HG03066 (cell line): ENCODE data around the gene MRPL17.
A peak's percentile ranks its signal among the peaks of the same experiment; 100 is the strongest.
"Not testable (repeated sequence)": the region's sequence is repeated elsewhere in the genome, so short reads cannot be mapped to it uniquely, and the experiment has no call there.

ENCODE experiments used
- ATAC-seq: cut with Tn5 transposase; IDR thresholded peaks from one replicate; pipeline ENCODE4 v1.9.1; 2021; ENCODE audit warnings: low read depth; ENCODE audit not compliant: unreplicated experiment

The MRPL17 gene

DNA sequence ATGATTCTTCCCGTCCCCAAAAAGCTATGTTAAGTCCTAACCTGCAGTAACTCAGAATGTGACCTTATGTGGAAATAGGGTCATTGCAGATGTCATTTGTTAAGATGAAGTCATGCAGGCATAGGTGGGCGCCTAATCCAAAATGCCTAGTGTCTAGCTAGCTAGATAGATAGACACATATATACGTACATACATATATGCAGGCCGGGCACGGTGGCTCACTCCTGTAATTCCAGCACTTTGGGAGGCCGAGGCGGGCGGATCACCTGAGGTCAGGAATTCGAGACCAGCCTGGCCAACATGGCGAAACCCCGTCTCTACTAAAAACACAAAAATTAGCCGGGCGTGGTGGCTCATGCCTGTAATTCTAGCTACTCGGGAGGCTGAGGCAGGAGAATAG, 928 bp upstream of the MRPL17 start:
- ATAC-seq, result not testable (repeated sequence)

DNA sequence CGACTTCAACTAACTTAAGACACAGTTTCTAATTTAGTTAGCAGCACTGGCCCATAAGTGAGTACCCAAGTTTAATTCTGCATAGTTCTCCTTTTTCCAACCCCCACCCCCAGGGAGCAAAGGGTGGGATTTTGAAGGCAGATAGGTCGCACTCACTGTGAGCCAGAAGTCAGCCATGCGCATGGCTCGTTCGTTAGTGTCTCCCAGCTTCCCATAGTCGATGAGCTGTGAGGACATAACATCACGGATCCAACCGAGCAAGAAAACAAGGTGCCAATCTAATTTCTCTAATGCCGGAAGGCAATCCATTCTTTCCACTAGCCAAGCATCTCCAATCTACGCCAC, 577 bp downstream of the MRPL17 start:
- peak; percentile 2 for ATAC-seq

DNA sequence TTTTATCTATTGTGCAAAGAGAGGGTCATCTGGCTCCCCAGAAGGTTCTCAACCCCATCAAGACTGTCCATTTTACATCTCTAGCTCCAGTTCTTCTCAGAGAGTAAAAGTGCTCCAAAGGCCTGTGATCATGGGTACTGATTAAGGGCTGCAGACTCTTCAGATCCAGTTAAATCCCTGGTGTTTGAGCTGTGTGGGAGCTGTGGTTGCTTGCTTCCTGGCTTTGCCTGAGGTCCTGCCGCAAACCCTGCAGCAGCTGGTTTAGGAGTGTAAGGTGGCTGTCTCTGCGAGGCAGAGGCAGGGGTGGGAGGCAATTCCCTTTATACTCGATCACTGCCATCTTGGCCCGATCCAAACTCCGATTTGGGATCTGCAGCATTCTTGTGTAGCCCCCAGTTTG, 1.2 kb downstream of the MRPL17 start:
- ATAC-seq, result no peak

DNA sequence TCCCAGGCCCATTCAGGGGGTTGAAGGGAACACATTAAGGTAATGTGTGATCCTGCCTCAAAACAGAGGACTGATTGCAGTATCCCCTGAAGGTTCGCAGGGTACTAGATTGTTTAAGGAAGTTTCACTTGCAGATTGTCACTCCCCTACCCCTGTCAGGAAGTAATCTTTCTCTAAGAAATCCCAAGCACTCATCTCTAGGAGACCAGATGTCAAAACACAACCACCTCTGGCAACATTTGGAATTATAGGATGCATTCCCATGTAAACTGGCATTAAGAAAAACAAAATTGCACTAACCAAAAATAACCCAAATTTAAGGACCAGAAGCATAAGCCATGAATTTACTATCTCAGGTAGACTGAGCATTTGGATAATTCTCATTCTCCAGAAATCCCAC, 1.6 kb downstream of the MRPL17 start:
- ATAC-seq, result no peak

DNA sequence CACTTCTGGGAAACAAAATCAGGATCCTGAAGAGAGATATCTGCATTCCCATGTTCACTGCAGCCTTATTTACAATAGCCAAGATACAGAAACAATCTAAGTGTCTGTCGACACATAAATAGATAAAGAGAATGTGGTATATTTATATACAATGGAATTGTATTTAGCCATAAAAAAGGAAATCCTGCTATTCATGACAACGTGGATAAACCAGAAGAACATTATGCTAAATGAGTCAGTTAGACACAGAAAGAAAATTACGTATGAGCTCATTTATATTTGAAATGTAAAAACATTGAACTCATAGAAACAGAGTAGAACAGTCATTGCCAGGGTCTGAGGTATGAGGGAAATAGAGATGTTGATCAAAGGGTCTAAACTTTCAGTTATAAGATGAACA, 6.1 kb downstream of the MRPL17 start:
- no peak for ATAC-seq

DNA sequence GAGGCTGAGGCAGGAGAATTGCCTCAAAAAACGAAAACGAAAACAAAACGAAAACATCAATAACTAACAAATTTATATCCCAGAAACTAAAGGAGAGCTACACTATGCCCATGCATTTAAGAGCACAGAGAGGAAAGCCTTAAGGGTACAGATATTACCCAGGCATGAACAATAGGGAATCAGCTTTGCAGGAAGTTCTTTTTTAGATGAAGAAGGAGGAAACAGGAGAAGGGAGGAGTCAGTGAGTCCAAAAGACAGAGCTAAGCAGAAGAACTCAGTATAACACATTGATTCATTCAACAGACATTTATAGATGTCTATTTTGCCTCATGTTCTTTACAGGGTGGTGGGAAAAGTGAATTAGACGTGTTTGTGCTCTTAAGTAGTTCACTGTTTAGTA, 8.3 kb downstream of the MRPL17 start:
- ATAC-seq, result no peak

DNA sequence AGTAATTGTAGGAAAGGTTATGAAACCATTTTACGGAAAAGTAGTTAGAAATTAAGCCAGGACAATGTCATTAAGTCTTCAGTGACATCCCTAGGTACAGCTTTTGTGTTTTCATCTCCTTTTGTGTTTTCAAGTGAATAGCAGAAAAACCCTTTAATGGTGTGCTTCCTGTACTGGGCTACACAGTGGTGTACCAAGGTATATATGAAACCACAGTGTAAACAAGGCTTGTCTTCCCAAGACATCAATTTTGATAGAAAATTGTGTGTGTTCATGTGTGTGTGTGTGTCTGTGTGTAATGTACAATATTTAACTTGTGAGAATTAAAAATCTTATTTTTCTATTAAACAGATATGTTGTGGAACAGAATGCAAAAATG, 8.9 kb downstream of the MRPL17 start:
- no peak for ATAC-seq

DNA sequence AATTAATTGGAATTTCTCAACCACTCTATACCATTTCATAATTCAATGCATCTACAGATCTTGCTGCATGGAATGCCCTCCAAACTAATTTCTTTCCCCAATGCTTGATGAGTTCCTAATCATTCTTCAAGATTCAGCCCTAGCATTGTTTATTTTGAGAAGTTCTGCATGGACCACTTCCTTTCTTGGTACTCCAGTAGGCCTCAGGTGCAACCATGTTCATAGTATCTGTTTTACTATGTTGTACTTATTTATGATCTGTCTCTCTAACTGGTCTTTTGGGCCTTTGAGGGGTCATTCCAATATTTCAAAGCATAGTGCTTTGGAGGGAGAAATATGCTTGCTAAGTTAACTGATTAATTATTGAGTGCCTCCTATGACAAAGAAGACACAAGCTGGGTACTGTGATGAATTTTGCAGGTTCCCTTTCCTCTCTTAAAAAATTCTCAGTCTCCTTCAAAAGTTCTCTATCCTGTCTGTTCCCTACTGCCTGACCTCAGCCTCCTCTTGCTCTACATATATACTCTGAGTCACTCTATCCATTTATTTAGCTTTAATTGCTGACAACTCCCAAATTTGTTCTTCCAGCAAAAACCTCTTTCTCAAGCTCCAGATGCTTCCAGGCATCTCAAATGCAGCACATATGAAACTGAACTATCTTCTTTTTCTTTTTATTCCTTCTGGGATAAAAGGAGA, 9.5 kb downstream of the MRPL17 start:
- ATAC-seq, result no peak

DNA sequence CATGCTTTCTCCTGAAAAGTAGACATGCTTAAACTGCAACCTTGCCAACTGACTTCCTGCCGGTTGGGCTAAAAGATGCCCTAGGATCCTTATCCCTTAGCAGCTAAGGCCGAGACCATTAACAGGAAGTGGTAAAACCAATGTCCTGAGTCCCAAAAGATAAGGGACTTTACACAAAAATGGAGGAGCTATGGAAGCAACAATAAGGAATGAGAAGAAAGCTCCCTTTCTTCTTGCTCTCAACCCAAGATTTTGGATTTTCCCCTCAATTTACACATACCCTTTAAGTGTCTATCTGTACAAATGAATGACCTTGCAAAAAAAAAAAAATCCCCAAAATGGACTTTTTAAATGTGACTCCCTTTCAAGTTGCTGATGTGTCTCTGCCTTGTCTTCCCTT, 11.1 kb downstream of the MRPL17 start:
- no peak for ATAC-seq

DNA sequence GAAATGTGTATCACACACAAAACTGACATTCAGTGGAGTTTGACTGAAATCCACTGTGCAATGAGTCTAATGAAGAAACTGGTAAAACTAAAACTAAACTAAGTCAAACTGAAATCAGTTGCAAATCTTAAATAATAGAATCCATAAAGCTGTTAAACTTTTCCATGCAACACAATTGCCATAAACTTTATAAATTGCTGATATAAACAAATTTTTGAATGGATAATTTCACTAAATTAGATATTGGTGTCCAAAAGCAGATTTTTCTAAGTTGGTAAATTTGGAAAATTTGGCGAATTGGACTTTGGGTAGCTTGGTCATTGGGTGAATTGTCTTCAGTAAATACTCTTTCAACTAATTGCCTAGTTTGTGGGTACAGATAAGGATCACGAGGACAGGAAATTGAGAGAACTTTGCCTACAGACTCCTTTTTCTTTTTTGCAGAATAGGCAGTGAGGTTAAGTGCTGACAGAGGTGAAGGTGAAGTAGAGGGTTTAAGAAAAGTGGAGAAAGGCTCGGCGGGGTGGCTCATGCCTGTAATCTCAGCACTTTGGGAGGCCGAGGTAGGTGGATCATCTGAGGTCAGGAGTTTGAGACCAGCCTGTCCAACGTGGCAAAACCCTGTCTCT, 12.8 kb downstream of the MRPL17 start:
- ATAC-seq, result no peak

DNA sequence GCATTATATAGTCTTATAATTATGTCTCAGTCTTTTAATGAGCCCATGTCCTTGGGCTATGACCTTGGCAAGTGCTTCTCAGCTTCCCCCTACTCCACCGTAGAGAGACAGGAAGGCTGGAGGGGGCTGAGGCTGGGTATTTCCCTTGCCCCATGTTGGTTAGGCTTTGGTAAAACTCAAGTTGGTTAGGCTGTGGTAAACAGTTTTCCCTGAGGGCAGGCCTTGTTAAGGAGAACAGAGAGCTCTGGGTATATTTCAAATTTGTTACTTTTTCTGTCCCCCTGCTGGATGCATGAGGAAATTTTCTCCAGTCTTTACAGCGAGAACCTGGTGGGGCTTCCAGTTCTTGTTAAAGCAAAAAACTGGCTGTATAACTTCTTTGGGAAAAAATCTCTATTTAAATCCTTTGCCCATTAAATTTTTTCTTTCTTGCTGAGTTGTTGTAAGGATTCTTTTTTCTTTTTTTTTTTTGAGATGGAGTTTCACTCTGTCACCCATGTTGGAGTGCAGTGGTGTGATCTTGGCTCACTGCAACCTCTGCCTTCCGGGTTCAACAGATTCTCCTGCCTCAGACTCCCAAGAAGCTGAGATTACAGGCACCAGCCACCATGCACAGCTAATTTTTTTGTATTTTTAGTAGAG, 15.3 kb downstream of the MRPL17 start:
- ATAC-seq, result no peak

DNA sequence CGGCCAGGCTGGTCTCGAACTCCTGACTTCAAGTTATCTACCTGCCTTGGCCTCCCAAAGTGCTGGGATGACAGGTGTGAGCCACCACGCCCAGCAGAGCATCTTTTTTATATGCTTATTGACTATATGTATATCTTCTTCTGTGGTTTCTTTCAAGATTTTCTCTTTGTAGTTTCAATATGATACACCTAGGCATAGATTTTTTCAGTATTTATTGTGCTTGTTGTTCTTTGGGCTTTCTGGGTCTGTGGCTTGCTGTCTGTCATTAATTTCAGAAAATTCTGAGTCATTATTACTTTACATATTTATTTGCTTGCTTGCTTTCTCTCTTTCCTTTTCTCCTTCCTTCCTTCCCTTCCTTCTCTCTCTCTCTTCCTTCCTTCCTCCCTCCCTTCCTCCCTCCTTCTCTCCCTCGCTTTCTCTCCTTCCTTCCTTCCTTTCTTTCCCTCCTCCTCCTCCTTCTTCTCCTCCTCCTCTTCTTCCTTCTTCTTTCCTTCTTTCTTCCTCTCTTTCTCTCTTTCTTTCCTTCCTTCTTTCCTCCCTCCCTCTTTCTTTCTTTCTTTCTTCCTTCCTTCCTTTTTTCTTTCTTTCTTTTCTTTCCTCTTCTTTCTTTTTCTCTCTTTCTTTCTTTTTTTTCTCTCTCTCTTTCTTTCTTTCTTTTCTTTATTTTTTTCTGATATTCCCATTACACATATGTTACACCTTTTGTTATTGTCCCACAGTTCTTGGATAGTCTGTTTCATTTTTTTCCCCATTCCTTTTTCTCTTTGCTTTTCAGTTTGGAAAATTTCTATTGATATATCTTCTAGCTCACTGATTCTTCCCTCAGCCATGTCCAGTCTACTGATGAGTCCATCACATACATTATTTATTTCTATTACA, 16.6 kb downstream of the MRPL17 start:
- ATAC-seq, result no peak

DNA sequence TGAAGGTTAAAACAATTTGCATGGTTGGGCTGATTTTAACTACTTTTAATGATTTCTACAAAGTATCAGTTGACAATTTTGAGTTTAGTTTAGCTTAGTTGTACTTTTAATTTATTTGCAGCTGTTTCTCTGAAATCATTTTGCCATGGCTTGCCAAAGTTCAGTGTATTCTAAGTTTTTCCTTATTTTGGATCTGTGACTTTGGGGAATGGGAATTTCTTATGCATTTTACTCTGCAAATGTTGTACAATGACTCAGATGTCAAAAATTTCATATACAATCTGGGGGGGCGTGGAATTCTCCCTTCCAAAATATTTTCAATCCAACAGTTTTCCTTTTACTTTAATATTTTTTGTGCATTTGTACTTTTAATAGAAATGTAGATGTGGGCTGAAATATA, 18.6 kb downstream of the MRPL17 start:
- no peak for ATAC-seq

DNA sequence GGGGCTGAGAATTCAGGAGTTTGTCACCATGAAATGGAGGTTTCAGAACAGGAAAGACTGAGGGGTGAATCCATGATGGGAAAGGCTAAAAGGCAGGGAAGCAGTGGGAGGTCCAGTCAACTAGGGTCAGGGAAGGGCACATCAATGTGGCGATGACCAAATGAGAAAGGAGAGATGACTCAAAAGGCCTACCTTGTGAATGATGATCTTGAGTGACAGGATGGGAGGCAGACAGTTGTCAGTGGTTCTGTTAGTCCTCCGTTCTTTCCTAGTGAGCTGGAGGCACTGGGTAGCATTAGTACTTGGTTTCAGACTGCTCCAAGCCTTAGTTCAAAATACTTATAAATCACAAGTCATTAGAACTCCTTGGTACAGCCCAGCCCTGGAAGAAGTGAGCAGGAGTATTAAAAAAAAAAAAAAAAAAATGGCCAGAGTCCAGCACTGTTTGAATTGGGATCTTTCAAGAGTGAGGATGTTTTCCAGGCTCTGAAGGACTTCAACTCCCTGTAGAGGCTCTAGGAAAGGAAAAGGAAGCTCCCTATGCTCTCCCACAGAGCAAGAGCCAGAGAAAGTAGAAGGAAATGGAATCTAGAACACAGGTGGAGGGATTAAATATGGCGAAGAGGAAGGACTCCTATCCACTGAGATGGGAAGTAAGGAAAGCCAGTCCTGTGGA, 19.2 kb downstream of the MRPL17 start:
- ATAC-seq, result no peak

DNA sequence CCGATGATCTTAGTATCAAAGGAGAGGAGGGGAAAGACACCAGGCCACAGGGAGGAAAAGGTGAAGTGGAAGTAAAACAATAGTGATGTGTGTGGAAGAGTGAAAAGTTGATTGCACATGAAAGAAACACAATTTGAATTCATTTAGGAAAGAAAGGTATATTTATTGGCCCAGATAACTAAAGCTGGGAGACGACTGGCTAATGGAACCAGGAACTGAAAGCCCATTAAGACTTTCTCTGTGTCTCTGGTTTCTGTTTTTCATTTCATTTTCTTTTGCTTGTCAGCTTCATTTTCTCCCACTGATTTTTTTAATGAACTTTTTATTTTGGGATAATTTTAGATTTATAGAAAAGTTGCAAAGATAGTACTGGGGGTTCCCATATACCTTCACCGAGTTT, 22.4 kb downstream of the MRPL17 start:
- no peak for ATAC-seq

DNA sequence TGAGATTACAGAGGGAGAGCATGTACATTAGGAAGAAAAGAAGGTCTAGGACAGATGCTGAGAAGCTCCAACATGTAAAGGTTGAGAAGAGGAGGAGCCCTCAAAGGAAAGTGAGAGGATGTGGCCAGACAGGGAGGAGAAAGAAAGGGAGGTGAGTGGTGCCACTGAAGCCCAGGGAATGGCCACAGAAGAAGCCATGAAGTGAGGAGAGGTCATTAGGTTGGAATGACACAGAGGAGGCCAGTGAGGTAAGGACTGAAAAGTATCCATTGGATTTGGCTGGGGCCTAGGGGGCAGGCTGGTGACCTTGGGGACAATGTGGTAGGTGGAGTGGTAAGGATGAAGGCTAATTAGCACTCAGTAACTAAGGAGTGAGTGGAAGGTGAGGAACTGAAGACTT, 24.5 kb downstream of the MRPL17 start:
- ATAC-seq, result no peak

DNA sequence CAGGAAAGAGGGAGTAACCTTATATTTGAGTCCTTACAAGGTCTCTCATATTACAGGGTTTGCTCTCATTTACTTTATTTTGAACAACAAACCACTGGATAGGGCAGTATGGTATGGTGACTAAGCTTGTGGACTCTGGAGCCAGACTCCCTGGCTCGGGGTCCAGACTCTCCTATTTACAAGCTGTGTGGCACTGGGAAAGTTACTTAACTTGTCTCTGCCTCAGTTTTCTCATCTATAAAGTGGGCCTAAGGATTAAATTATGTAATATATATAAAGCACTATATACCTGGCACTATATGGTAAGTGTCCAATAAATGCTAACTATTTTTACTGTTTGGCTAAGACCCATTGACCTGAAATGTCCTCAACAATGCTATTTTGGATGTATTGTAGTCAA, 25.8 kb downstream of the MRPL17 start:
- ATAC-seq, result no peak

DNA sequence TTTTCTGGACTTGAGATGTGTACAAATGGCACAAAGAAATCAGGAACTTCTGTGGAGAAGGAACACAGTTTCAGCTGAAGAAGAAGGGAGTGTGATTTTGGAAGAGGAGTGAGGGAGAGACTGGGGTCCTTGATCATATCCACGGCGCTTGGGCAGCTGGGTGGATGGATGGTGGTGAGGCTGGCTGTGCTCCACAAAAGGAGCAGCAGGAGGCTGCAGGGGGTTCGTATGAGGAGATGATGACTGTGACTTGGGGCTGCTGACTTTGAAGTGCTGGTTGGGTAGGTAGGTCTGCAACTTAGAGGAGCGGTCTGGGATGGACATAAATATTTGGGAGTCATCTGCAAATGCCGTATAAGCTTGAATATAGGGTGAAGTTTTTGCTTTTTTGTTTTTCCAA, 26.2 kb downstream of the MRPL17 start:
- ATAC-seq, result no peak

DNA sequence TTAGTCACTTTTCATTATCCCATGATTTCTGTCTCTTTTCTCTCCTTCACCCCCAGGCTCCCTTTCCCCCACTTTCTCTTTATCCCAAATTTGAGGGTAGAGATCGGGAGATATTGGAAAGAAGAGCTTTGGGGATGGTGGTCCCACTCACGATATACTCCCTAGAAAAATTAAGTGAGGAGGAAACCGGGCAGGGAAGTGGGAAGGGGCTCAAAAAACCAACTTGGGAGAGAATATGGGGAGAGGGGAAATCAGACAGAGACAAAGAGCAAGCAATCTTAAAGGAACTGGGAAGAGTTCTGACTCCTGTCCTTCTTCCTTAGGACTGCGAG, 26.6 kb downstream of the MRPL17 start:
- no peak for ATAC-seq

DNA sequence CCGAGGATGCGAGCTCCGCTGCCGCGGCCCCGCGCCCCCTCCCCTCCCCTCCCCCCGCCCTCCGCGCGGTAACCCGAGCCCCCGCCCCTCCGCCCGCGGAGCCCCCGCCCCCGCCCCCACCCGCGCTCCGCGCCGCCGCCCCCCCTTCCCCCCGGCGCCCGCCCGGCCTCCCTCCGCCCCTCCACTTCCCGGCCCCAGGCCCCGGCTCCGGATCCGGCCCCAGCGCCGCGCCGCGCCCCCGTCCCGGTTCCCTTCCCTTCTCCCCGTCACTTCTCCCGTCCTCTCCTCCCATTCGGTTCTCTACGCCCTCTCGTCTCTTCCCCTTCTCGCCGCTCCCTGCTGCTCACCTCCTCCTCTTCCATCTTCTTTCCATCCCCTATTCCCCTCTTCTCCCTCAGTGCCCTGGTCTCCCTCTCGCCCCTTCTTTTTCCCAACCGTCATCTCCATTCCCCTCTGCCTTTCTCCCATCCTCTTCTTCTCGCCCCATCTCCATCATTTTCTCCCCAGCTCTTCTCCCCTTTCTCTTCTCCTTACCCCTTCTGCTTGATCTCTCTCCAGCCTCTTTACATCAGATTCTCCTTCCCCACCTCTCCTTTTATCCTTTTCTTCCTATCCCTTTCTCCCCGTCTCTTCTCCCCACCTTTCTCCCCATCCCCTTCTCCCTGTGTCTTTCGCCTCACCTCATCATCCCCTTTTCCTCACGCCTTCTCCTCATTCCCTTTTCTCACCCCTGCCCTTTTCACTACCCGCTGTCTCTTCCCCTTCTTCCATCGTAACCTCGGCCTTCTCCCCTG, 27.2 kb downstream of the MRPL17 start, which contains the start of gene DCHS1:
TSS of gene DCHS1 (minus strand) at position 20 of the 794 bp plus-strand sequence. CDS start 14,196 bp downstream, outside the sequence.
- no peak for ATAC-seq
